K562 (cell line): ENCODE measurements around the gene AHCYL2. TPM values are rescaled to one million over a fixed set of nuclear protein-coding genes. Genes with fewer than 3 reads are reported as not detected.
A peak's percentile ranks its signal among the peaks of the same experiment; 100 is the strongest.

Experiments
- ATAC-seq: fragments of 200-7000 bp; cut with Tn5 transposase; 3 replicates; pipeline ENCODE4 v1.9.1; 2020; ENCODE audit warnings: moderate library complexity
- BruUV-seq: library from RNA; stranded (reverse); fragments of 400-500 nt; replicated peaks from 2 replicates; lab custom pipeline; 2021; lab: Mats Ljungman, UMichigan
- CTCF ChIA-PET: fragments of 300-600 bp; formaldehyde crosslinking; extraction: SDS; loops from one replicate; lab custom pipeline; 2021; ENCODE audit warnings: low intra/inter-chr PET ratio; lab: Yijun Ruan, JAX
- POLR2A ChIA-PET: fragments of 300-600, 350-650 bp; sonication (Branson Sonifier 250); formaldehyde crosslinking; extraction: SDS; loops from one replicate; lab custom pipeline; 2021; ENCODE audit warnings: antibody characterized with exemption, inconsistent platforms; lab: Yijun Ruan, JAX
- DNase-seq, 4 experiments: peaks; one replicate each; pipeline versions ENCODE4 v3.0.0 to v3.0.0-alpha.2; 2011 to 2018; ENCODE audit warnings: low spot score in 3 of 4, mixed read lengths in 3 of 4; ENCODE audit errors: extremely low read depth in 1 of 4
- FAIRE-seq: peaks from 2 replicates; lab custom pipeline; 2011; peaks lifted over from hg19 to GRCh38; lab: Jason Lieb, UNC
- H2AFZ ChIP-seq: 2 replicates; pipeline ENCODE4 v1.6.0; 2011; ENCODE audit warnings: low read depth, low read length, control low read depth, inconsistent platforms
- H3K27ac ChIP-seq: fragments of 200-600 bp; 3 replicates; pipeline ENCODE4 v1.8.0; 2011; ENCODE audit warnings: low read depth, mild to moderate bottlenecking, control low read depth, inconsistent platforms, low read length, moderate library complexity, mixed read lengths; ENCODE audit errors: extremely low read depth
- H3K27me3 ChIP-seq, 2 experiments: fragments of 300-600 bp in 1 of 2; 2 replicates in 1 of 2; 3 replicates in 1 of 2; pipeline versions ENCODE4 v1.6.0 to v1.8.0; 2011; ENCODE audit warnings: inconsistent platforms in 2 of 2, low read length in 2 of 2, mild to moderate bottlenecking in 1 of 2, mixed read lengths in 1 of 2, moderate library complexity in 1 of 2; ENCODE audit not compliant: control insufficient read depth in 2 of 2, insufficient read depth in 2 of 2
- H3K36me3 ChIP-seq: fragments of 300-600 bp; 3 replicates; pipeline ENCODE4 v1.8.0; 2011; ENCODE audit warnings: mild to moderate bottlenecking, low read length, inconsistent platforms; ENCODE audit not compliant: control insufficient read depth, insufficient read depth
- H3K4me1 ChIP-seq, 2 experiments: fragments of 200-600 bp in 1 of 2; replicated peaks in 1 of 2; 2 replicates in 1 of 2; 3 replicates in 1 of 2; pipeline versions ENCODE4 v1.5.1 to v1.8.0; 2011; ENCODE audit warnings: inconsistent platforms in 2 of 2, low read length in 2 of 2, mild to moderate bottlenecking in 1 of 2, mixed read lengths in 1 of 2, moderate library complexity in 1 of 2; ENCODE audit not compliant: control insufficient read depth in 2 of 2, insufficient read depth in 2 of 2
- H3K4me2 ChIP-seq: 2 replicates; pipeline ENCODE4 v1.6.1; 2011; ENCODE audit warnings: low read length, control low read depth, inconsistent platforms, mixed read lengths; ENCODE audit not compliant: insufficient read depth
- H3K4me3 ChIP-seq: fragments of 200-600 bp; sonication (generic), shearing (Covaris generic); 2 replicates; pipeline ENCODE4 v1.5.1; 2016; ENCODE audit warnings: control low read depth, inconsistent platforms
- H3K79me2 ChIP-seq: fragments of 200-600 bp; 3 replicates; pipeline ENCODE4 v1.8.0; 2011; ENCODE audit warnings: low read length, inconsistent platforms; ENCODE audit not compliant: control insufficient read depth, insufficient read depth
- H3K9ac ChIP-seq, 2 experiments: 2 replicates each; pipeline versions ENCODE4 v1.6.0 to v1.6.1; 2011; ENCODE audit warnings: low read depth in 2 of 2, low read length in 2 of 2, control low read depth in 1 of 2, inconsistent platforms in 1 of 2, mild to moderate bottlenecking in 1 of 2, mixed read lengths in 1 of 2; ENCODE audit not compliant: insufficient read depth in 1 of 2
- H3K9me1 ChIP-seq: one replicate; pipeline ENCODE4 v1.6.0; 2011; ENCODE audit warnings: inconsistent platforms, mild to moderate bottlenecking, low read length, moderate library complexity; ENCODE audit not compliant: control insufficient read depth, insufficient read depth
- H3K9me3 ChIP-seq: replicated peaks from 2 replicates; pipeline ENCODE4 v1.5.1; 2011; ENCODE audit warnings: low read depth, low read length, inconsistent platforms; ENCODE audit not compliant: control insufficient read depth, insufficient read depth
- H4K20me1 ChIP-seq: replicated peaks from 2 replicates; pipeline ENCODE4 v1.6.1; 2011; ENCODE audit warnings: low read length, inconsistent platforms, mixed read lengths; ENCODE audit not compliant: control insufficient read depth, insufficient read depth
- CREBBP ChIP-seq: IDR thresholded peaks from one replicate; pipeline ENCODE4 v1.6.1; 2012; ENCODE audit warnings: low read depth, mild to moderate bottlenecking, control low read depth, inconsistent platforms, low read length
- ELK3 ChIP-seq: fragments of 450-650 bp; formaldehyde crosslinking; IDR thresholded peaks from 2 replicates; pipeline ENCODE4 v1.4.0; 2020; ENCODE audit warnings: mild to moderate bottlenecking
- PHTF2 ChIP-seq: fragments of 250-450 bp; sonication (Bioruptor Pico); IDR thresholded peaks from 2 replicates; pipeline ENCODE4 v1.5.0; 2021; ENCODE audit warnings: mild to moderate bottlenecking
- RHOXF2B ChIP-seq: fragments of 250-450 bp; sonication (Bioruptor Pico); conservative IDR thresholded peaks from 2 replicates; pipeline ENCODE4 v1.5.1; 2021
- SP2 ChIP-seq: IDR thresholded peaks from 2 replicates; pipeline ENCODE4 v1.6.1; 2011; ENCODE audit warnings: mild to moderate bottlenecking, low read depth, low read length, moderate library complexity; ENCODE audit not compliant: poor library complexity, severe bottlenecking; ENCODE audit errors: extremely low read depth
- ZNF41 ChIP-seq: fragments of 250-450 bp; sonication (Bioruptor Pico); conservative IDR thresholded peaks from 2 replicates; pipeline ENCODE4 v1.4.0; 2020; ENCODE audit warnings: mild to moderate bottlenecking
- ZNF778 ChIP-seq: fragments of 450-650 bp; formaldehyde crosslinking; IDR thresholded peaks from 2 replicates; pipeline ENCODE4 v1.4.0; 2020; ENCODE audit warnings: mild to moderate bottlenecking, moderate library complexity
- WGBS: fragments of 100-300 bp; shearing (Covaris generic); methylation state at CpG from one replicate; pipeline ENCODE4 v1.1.6; 2016; ENCODE audit warnings: low coverage, mixed read lengths; ENCODE audit not compliant: insufficient coverage; ENCODE audit errors: missing lambda C conversion rate; 5-methylcytosine and 5-hydroxymethylcytosine counted together
- in situ Hi-C: fragments of 300-500 bp; cut with MboI; formaldehyde crosslinking; loops from 4 replicates; pipeline ENCODE4 v1.15.0; 2018; ENCODE audit warnings: inconsistent platforms, mixed read lengths
- intact Hi-C: fragments of 100-400 bp; cut with micrococcal nuclease; formaldehyde crosslinking; loops from 2 replicates; pipeline ENCODE4 v1.14.2; 2022
- polyA plus RNA-seq, 8 experiments: library from polyadenylated mRNA; depleted of rRNA in 4 of 8; stranded (reverse) in 5 of 8; unstranded in 3 of 8; fragments of >200 nt; fragmentation: Nextera tagmentation in 2 of 8; fragmentation: Illumina TruSeq in 1 of 8; extraction: Ambion mirVana in 2 of 8; extraction: Trizol in 1 of 8; gene quantifications; 2 replicates each; pipeline versions ENCODE4 v1.2.1 to v1.2.3, GENCODE V29; 2011 to 2014; ENCODE audit warnings: inconsistent platforms in 1 of 8, missing spikeins in 1 of 8
- total RNA-seq, 7 experiments: library from RNA; depleted of rRNA in 6 of 7; stranded (reverse); fragments of >200 nt in 6 of 7; fragmentation: Illumina TruSeq in 2 of 7; extraction: Trizol in 2 of 7; gene quantifications; 2 replicates each; pipeline versions ENCODE4 v1.2.1 to v1.2.3, GENCODE V29; 2011 to 2021; ENCODE audit warnings: low replicate concordance in 1 of 7

AHCYL2 gene
- total and polyA plus RNA-seq, 9 of the 15 experiments (the other 6 are each of a cell fraction or from before 2014, with no cell fraction given), result 0.93 to 10.5 (median 5.2) TPM

GRCh38 chr7:129341212-129341611, 116.4 kb downstream of the AHCYL2 start (continued):
- TF ChIP-seq ELK3, result no peak
- no peak for TF ChIP-seq ZNF778 (CRISPR knock-in tag)
- no peak for TF ChIP-seq ZNF41 (CRISPR knock-in tag)
- TF ChIP-seq, all 486 proteins: peak for 0

GRCh38 chr7:129341816-129342806, 117.3 kb downstream of the AHCYL2 start:
- POLR2A ChIA-PET, result interaction anchor here (0.7 to 1.2 kb wide), 5 partner anchors 10 to 182 kb away, joined by 3 to 4 read pairs (median 3); no protein-coding TSS in a partner anchor
- Histone ChIP-seq H3K4me2 (no peak overlapping the region), H3K9me3 (no peaks in the 10 kb centered on the region), H3K27me3 (no peaks in the 10 kb centered on the region), H3K79me2 (no peaks in the 10 kb centered on the region), H3K4me3 (no peak overlapping the region), H3K4me1 (peaks cover 0 to 9% of the 10 kb centered on the region in 2 experiments; a peak in 2 of 5 replicates), H2AFZ (no peak overlapping the region)
- in situ Hi-C loops, result loop anchor here (10.0 kb wide), 1 partner anchor 483 kb away; no protein-coding TSS in a partner anchor
- CTCF ChIA-PET, result interaction anchor here (0.7 to 6.0 kb wide), 12 partner anchors 17 to 1416 kb away, joined by 3 to 80 read pairs (median 6); no protein-coding TSS in a partner anchor
- BruUV-seq, result no TSS peak
- 22% methylated on average over 3 of the region's 3 CpGs for WGBS
- no peak for DNase-seq
- no peak for TF ChIP-seq SP2
- no peak for TF ChIP-seq RHOXF2B
- TF ChIP-seq PHTF2 (CRISPR knock-in tag), result 0 out of 2 replicates have a peak, but pooled peaks have one; percentile 33
- peak; percentile 10 for TF ChIP-seq CREBBP
- TF ChIP-seq, all 486 proteins: peak for 2
- no peak for FAIRE-seq
- peak; percentile 32; the same call in 2 of the 3 replicates for ATAC-seq
- Histone ChIP-seq H3K27ac (no peak overlapping the region), H3K36me3 (no peaks in the 10 kb centered on the region), H3K9ac (no peak overlapping the region), H3K9me1 (no peaks in the 10 kb centered on the region), H4K20me1 (no peaks in the 10 kb centered on the region)
- intact Hi-C loops, result loop anchor here (2.0 to 5.0 kb wide), 2 partner anchors 293 to 485 kb away; no protein-coding TSS in a partner anchor
